ENCODE results near the gene RTEL1. TPM values are rescaled to one million over a fixed set of nuclear protein-coding genes. Genes with fewer than 3 reads are reported as not detected.
"Not testable (repeated sequence)": the region's sequence is repeated elsewhere in the genome, so short reads cannot be mapped to it uniquely, and the experiment has no call there.

The RTEL1 gene
- total RNA-seq, 1 experiment from 2014 or later = 17.8 TPM

- peak; percentile 50 for DNase-seq (ENCODE audit: low spot score)
Observed at GRCh38 chr20:63628246-63628975, 29.7 kb upstream of the RTEL1 start.

DNA sequence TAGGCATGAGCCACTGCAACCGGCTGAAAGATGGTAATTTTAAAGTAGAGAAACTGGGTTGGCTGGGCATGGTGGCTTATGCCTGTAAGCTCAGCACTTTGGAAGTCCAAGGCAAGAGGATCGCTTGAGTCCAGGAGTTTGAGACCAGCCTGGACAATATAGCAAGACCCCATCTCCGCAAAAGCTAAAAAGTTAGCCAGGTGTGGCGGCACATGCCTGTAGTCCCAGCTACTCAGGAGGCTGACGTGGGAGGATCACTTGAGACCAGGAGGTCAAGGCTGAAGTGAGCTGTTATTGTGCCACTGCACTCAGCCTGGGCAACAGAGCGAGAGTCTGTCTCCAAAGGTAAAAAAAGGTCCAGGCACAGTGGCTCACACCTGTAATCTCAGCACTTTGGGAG, 27.2 kb upstream of the RTEL1 start:
- DNase-seq (ENCODE audit: low spot score) = not testable (repeated sequence)

DNA sequence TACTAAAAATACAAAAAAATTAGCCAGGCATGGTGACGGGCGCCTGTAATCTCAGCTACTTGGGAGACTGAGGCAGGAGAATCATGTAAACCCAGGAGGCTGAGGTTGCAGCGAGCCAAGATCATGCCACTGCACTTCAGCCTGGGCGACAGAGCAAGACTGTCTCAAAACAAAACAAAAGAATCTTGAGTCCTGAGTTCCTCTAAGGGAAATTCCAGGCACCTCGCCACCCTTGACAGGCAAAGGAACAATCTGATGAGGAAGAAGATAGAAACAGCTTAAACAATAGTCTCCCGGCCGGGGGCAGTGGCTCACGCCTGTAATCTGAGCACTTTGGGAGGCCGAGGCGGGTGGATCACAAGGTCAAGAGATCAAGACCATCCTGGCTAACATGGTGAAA, 26.7 kb upstream of the RTEL1 start:
- not testable (repeated sequence) for DNase-seq (ENCODE audit: low spot score)

GRCh38 chr20:63633732-63634131, 24.4 kb upstream of the RTEL1 start:
- DNase-seq (ENCODE audit: low spot score) = no peak

DNA sequence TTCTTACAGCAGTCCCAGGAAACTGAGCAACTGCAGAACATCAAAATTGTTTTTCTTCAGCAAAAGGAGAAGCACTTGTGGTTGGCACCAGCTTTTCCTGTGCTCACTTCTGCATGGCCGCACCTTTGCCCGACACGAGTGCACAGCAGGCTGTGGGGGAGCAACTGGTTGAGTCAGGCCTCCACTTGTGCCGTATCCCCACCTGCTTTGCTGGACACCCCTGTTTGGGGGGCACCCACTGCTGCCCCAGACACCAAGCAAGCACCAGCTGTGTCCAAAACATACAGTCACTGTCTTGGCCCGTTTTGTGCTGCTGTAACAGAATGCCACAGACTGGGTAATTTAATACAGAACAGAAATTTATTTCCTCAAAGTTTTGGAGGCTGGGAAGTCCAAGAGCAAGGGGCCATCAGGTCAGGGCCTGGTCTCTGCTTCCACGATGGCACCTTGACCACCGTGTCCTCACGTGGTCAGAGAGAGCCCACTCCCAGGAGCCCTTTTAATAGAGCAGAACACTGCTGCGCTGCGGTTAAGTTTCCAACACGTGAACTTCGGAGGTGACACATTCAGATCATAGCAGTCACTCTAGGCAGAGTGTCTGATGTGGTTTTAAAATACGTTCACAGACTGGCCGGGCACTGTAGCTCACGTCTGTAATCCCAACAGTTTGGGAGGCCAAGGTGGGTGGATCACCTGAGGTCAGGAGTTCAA, 22.5 kb upstream of the RTEL1 start:
- no peak for DNase-seq (ENCODE audit: low spot score)

GRCh38 chr20:63636752-63637628, 21.1 kb upstream of the RTEL1 start:
- no peak for DNase-seq (ENCODE audit: low spot score)

GRCh38 chr20:63639093-63639975, 18.8 kb upstream of the RTEL1 start:
- no peak for DNase-seq (ENCODE audit: low spot score)

DNA sequence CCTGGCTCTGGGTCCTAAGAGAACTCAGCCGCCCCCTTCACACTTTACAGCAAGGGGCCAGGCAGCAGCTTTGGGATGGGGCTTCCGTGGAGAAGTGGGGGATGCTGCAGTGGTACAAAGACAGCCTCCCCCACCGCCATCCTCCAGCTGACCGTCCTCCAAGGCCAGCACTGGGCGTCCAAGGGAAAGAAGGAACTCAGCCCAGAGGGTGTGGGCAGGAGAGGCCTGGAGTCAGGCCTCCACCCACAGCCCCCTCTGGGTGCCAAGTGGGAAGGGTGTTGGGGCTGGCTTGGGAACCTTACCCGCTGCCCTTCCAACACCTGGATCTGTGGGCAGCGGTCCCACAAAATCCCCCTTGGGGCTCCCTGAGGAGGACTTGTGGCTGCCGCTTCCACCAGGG, 18.0 kb upstream of the RTEL1 start:
- no peak for DNase-seq (ENCODE audit: low spot score)

DNA sequence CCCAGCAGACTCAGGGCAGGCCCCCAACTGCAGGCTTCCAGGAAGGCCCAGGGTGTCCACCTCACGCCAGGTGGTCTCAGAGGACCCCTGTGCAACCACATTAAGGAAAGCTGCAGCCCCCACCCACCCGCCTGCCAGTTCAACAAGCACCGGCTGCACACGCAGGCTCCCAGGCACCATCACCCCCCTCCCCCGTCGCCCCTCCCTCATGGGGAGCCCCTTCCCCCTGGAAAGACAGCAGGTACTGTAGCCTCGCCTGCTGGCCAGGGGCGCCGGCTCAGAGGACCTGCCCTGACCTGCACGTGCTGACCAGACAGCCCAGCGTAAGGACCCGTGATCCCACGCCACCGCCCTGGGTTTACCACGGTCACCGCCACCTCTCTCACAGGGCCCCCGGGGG, 17.4 kb upstream of the RTEL1 start:
- DNase-seq (ENCODE audit: low spot score) = not testable (repeated sequence)

GRCh38 chr20:63641146-63641791, 16.8 kb upstream of the RTEL1 start:
- DNase-seq (ENCODE audit: low spot score) = no peak

GRCh38 chr20:63641792-63642523, 16.2 kb upstream of the RTEL1 start:
- DNase-seq (ENCODE audit: low spot score) = no peak

GRCh38 chr20:63642527-63643247, 15.4 kb upstream of the RTEL1 start:
- DNase-seq (ENCODE audit: low spot score) = no peak

- DNase-seq (ENCODE audit: low spot score) = no peak
Observed at GRCh38 chr20:63643499-63643898, 14.6 kb upstream of the RTEL1 start.

GRCh38 chr20:63643946-63644345, 14.2 kb upstream of the RTEL1 start:
- DNase-seq (ENCODE audit: low spot score) = no peak

DNA sequence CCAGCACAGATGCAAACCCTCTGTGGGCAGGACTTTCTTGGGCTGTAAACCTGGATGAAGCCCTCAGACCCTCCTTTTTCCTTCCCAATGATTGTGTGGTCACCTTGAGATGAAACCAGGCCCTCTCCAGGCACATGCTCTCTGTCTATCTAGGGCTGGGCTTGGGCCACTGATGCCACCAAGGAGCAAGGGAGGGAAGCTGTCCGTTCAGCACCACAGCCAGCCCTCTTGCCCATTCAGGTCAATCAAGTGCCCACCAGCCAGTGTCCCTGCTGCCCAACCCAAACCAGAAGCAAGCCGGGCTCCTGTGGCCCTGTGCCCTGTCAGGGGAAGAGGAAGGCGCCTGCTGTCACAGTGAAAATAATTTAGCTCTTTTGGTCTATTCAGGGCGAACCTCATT, 12.9 kb upstream of the RTEL1 start:
- DNase-seq (ENCODE audit: low spot score) = no peak

GRCh38 chr20:63648190-63648589, 9.9 kb upstream of the RTEL1 start:
- no peak for DNase-seq (ENCODE audit: low spot score)

- DNase-seq (ENCODE audit: low spot score) = no peak
Observed at GRCh38 chr20:63648895-63649589, 9.1 kb upstream of the RTEL1 start.

DNA sequence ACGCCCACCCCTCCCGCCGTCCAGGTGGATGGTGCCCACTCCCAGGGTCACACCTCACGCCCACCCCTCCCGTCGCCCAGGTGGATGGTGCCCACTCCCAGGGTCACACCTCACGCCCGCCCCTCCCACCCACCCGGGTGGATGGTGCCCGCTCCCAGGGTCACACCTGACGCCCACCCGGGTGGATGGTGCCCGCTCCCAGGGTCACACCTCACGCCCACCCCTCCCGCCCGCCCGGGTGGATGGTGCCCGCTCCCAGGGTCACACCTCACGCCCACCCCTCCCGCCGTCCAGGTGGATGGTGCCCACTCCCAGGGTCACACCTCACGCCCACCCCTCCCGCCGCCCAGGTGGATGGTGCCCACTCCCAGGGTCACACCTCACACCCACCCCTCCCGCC, 7.6 kb upstream of the RTEL1 start:
- not testable (repeated sequence) for DNase-seq (ENCODE audit: low spot score)

GRCh38 chr20:63651942-63652191, 6.2 kb upstream of the RTEL1 start:
- DNase-seq (ENCODE audit: low spot score) = no peak
